NCI-H2107 treated with DMSO at 0.1 percent for 48 hours (cell line): ENCODE measurements around the gene DLX4.

Experiments
- DNase-seq: peaks from one replicate; lab custom pipeline; 2025; ENCODE audit not compliant: unreplicated experiment; lab: John Stamatoyannopoulos, UW

The DLX4 gene

DNA sequence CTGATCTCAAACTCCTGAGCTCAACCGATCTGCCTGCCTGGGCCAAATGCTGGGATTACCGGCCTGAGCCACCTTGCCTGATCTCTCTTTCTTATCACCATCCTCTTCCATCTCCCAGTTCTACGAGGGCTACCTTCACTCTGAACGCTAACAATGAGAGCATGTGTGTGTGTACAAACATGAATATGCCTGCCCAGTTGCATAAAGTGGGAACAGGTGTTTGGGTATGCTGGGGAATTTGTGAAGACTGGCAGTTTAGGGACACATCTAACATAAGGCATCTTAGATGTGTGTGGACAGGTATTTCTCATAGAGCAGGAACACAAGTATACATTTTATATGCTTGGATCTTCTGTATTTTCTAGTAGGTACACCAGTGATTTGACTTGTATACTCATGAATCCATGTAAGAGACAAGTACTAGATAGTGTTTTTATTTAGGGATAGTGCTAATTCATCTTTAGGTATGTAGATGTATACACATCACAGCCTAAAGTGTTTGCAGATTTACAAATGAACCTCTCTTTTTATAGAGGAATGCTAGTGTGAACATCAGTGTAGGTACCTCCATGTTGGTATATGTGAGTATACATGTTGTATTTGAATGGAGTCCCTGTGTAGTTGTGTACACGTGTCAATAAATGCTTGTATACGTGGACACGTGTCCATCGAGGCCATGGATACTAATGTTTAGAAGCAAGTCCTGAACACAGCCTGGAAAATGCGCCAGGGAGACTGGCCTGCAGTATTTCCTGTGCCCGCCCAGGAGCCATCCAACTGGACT is 1.2 kb upstream of the DLX4 start:
- DNase-seq = no peak

GRCh38 chr17:49968405-49969133 is 421 bp upstream of the DLX4 start:
- DNase-seq = peak; percentile 46

GRCh38 chr17:49969795-49970389 is 902 bp downstream of the DLX4 start:
- DNase-seq = no peak

DNA sequence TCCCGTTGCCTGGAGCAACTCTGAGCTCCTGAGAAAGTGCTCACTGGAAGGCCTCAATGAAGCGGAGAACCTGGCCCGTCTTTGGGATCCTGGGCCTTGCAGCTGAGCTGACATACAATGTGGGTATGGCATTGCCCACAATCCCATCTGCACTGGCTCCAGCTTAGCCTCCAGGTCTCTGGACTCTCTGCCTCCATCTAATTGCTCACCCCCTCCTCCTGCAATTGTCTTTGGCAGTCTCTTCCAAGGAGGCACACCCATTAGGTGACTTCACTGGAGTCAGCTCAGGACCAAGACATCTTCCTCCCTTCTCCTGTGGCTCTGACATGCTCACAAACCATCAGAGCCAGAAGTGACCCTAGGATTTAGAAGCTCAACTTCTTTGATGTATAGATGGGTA is 1.5 kb downstream of the DLX4 start:
- DNase-seq = no peak

DNA sequence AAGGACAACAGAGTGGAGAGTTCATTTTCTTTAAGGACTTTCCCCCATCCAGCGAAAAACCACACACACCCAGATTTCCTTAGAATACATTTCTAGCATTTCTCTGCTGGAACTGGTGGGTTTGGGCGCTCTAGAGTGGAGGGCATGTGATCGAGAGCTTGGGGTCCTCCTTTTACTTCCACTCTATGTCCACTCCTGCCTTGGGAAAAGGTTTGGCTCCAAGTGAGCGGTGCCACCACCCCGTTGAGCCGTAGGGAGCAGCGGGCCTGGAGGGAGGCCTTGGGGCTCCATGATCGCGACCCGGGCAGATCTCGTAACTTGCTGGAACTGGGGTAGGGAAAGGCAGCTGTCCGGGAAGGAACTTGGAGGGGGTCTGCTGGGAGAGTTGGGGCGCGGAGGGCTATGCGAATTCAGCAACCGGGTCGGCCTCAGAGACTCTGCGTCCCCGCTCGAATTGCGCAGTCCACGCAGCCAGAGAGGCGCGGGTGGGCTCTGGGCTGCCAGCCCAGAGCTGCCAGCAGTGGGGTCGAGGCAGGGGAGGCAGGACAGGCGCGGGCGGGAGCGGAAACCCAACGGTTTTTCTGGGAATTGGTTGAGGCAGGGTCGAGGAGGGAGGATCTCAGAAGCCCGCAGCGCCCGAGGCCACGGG is 2.3 kb downstream of the DLX4 start:
- no peak for DNase-seq

- no peak for DNase-seq
Measured at GRCh38 chr17:49971848-49972485, 3.0 kb downstream of the DLX4 start.

DNA sequence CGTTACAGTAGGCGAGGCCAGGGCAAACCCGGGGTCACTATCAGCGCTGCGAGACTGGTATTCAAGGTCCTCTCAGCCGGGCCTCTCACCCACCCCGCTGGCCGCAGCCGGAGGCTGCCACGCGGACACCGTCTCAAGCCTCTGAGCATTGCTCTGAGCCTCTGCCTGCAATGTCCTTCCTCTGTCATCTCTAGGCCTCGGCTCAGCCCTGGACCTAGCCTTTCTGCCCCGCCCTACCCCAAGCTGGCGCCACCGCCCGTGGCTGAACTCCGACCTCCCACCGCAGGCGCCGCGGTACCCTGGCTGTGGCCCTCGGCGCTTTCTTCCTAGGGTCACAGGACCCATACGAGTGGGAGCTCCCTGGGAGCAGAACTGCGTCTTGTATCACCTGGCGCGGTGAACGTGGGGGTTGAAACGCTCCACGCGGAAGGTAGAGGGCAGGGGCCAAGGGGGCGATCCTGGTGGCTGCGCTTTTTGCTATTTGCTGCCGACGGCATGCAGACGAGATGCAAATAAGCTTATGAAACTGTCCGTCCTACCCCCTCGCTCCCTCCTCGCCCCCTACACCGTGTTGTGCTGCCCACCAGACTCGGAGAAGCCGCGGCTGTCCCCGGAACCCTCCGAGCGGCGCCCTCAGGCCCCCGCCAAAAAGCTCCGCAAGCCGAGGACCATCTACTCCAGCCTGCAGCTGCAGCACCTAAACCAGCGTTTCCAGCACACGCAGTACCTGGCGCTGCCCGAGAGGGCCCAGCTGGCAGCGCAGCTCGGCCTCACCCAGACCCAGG is 3.7 kb downstream of the DLX4 start:
- no peak for DNase-seq

DNA sequence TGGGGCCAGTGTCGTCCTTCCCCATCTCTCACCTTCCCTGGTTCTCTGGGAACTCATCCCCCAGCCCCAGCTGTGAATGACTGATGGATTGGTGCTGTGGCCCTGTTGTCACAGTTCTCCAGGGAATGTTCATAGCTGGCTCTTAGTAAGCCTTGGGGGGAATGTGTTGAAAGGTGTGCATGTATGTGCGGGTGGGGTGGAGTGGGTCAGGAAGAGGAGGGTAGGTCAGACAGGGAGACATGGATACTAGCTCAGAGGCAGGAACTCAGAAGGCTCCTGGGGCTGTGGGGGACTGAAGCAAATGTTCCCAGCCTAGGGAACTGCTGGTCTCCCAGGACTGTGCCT is 4.3 kb downstream of the DLX4 start:
- DNase-seq = no peak

DNA sequence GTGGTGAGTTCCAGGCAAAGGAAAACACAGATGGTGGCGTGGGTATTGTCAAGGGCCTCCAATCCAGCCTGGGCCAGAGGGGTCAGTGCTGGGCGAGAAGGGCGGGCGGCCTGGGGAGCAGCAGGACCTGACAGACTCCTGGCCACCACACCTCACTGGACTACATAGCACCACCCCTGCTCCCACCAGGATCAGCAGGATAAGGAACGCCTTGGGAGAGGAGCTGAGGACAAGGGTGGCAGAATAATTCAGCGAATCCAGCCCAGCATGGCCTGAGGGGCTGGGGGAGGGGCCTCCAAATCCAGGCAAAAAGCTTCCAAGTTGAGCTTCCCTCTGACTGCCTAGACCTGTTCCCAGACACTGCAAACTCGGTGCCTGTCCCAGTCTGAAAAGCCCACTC is 6.5 kb downstream of the DLX4 start:
- no peak for DNase-seq

DNA sequence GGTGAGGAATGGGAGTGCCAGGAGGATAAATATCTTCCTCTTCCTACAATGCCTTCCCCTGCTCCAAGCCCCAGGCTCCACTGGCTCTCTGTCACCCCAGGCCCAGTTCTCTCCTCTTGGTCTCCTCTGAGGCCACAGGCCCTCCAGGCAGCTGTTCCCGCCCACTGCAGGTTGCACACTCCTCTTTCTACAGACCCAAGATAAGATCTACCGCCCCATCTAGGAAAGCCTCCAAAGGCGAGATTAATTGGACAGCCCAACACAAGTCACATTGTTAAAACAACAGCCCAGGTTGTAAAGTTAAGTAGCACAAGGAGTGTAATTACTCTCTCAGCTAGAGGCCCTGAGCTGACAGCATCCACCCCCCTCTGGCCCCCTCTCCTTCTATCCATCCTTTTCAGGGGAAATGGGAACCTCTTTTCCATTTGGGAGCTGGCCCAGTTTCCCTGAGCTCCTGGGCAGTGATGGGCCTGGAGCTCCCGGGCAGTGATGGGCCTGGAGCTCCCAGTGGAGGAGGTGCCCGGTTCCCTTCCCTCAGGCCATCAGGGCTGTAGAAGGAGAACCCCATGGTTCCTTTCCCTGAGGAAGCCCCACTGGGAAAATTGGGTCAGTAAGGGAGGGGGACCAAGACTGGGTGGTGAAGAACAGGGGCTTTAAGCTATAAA is 7.3 kb downstream of the DLX4 start:
- no peak for DNase-seq

DNA sequence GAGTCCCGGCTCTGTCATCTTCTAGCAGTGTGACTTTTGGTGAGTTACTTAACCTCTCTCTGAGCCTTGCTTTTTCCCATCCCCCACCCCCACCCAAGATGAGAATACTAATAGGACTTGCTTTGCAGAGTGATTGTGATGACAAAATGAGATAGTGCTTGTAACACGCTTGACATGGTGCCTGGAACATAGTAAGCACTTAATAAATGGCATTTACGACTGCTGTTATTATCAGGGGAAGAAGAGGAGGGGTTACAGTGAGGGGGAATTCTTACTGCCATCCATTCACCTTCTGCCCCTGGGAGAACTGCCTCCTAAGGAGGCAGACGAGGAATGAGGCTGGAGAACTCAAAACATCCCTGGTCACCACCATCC is 7.8 kb downstream of the DLX4 start:
- DNase-seq = no peak

DNA sequence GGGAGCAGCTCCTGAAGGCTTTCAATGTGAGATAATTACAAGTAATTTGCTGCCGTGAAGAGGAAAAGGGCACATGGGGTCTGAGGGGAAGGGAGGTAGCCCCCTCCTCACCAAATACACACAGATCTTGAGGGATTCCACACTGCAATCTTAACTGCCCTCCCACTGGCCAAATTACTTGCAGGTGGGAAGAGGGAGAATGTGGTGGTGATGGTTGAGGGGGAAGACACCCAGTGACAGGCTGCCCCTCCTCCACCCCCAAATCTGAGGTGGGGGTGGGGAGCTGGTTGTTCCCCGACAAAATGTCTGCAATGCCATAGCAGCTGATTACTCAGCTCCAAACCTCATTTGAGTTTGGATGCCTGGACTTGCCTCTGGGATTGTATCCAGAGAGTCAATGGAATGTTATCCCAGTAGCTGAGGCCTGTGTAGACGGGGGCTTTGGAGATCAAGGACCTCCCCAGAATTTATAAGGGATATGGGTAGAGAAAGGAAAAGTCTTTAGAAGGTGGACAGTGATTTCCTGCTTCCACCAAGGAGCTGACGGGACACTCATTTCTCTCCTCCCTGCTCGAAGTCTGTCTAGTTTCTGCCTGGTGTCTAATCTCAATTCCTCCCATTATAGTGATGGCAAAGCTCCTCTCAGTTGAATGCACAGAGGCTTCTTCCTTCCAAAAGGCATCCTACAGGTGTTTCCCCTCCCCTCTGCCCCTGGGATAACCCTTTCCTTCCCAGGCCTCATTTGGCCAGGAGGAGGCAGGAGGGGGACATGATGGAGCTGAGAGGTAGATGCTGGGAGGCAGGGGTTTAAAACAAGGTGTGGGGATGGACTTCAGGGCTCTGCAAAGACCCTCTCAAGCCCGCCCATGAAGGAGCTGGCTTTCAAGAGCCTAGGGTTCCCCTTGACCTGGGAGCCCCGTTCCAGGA is 8.7 kb downstream of the DLX4 start:
- no peak for DNase-seq

- DNase-seq = no peak
Measured at GRCh38 chr17:49978501-49978900, 9.5 kb downstream of the DLX4 start.

DNA sequence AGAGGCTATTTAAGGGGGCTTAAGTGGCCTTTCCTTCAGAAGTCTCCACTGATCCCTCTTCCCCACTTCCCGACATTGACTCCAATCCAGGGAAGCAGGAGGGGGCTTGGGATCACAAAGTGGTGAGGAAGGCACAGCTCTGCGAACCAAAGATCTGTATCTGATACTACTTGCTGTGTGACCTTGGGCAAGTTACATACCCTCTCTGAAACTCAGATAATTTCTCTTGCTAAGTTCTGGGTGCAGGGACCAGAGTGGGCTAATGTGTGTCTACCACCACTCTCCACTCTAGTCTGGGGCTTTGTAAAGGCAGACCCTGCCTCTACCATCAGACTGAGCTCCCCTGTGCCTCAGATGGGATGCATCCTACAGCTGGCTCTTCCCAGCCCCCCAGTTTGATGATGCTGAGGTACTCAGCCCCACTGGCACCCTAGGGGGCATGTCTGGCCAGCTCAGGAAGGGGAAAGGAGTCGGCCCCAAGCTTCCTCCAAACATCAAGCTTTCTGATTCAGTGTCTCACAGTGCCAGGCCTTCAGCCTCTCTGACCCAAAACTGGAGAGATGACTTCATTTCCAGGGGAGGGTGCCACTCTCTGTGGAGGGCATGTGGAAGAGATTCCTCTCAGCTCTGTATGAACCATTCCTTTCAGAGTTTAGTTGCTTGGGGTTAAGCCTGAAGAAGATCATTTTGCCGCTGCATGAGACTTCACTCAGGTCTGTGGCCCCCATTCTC is 10.9 kb downstream of the DLX4 start:
- DNase-seq = no peak

GRCh38 chr17:49980703-49981197 is 11.8 kb downstream of the DLX4 start:
- no peak for DNase-seq

GRCh38 chr17:49984283-49984682 is 15.3 kb downstream of the DLX4 start:
- DNase-seq = no peak

- no peak for DNase-seq
Measured at GRCh38 chr17:49984776-49985175, 15.8 kb downstream of the DLX4 start.

GRCh38 chr17:49985310-49985990 is 16.5 kb downstream of the DLX4 start:
- no peak for DNase-seq
